ENCODE measurements around the gene TNNT2. TPM values are rescaled to one million over a fixed set of nuclear protein-coding genes. Genes with fewer than 3 reads are reported as not detected.

Gene TNNT2
- total and polyA plus RNA-seq, 2 donors (not counting 3 experiments of a cell fraction or from before 2014, with no cell fraction given): not detected

- Histone ChIP-seq H3K36me3 (ENCODE audit: control insufficient read depth in 2 of 2, extremely low read depth in 1 of 2, insufficient read depth in 2 of 2, low read length in 2 of 2) (no peaks in the 10 kb centered on the region), H3K4me1 (ENCODE audit: control insufficient read depth, extremely low read depth, insufficient read depth, low read length) (no peaks in the 10 kb centered on the region), H3K9me1 (replicated peaks; ENCODE audit: control insufficient read depth, extremely low read depth, insufficient read depth, low read length) (no peaks in the 10 kb centered on the region), H3K9me3 (replicated peaks; ENCODE audit: control insufficient read depth, insufficient read depth, low read length) (no peaks in the 10 kb centered on the region), H2AFZ (ENCODE audit: low read depth, low read length) (no peak overlapping the region), H3K27me3 (ENCODE audit: control insufficient read depth in 2 of 2, insufficient read depth in 2 of 2, low read length in 2 of 2) (peaks cover 7 to 10% of the 10 kb centered on the region in 2 experiments), H3K9ac (replicated peaks; ENCODE audit: extremely low read depth, insufficient read depth, low read length) (no peak overlapping the region), H4K20me1 (replicated peaks; ENCODE audit: control insufficient read depth, extremely low read depth, insufficient read depth, low read length) (no peaks in the 10 kb centered on the region), H3K27ac (ENCODE audit: insufficient read depth, low read depth, low read length) (no peak overlapping the region), H3K4me2 (ENCODE audit: insufficient read depth, low read length) (no peak overlapping the region), H3K4me3 (replicated peaks in 1 of 3; ENCODE audit: insufficient read depth in 1 of 3, low read depth in 1 of 3, low read length in 3 of 3) (no peak overlapping the region), H3K79me2 (ENCODE audit: control insufficient read depth, insufficient read depth, low read length) (no peaks in the 10 kb centered on the region)
- TF ChIP-seq GATA2 (IDR thresholded peaks at IDR 0.05; ENCODE audit: insufficient read depth, insufficient read length, low read depth, low read length) (no peak), EZH2 (IDR thresholded peaks at IDR 0.05; ENCODE audit: borderline replicate concordance, low read depth, low read length, severe bottlenecking) (no peak), MYC (IDR thresholded peaks at IDR 0.05; ENCODE audit: low read depth, low read length) (no peak), POLR2A (IDR thresholded peaks at IDR 0.05; ENCODE audit: low read depth, low read length) (no peak), POLR2AphosphoS5 (IDR thresholded peaks at IDR 0.05; ENCODE audit: insufficient read depth, low read depth, low read length) (no peak), CTCF (IDR thresholded peaks at IDR 0.05; ENCODE audit: extremely low read depth in 1 of 2, insufficient read depth in 1 of 2, low read depth in 1 of 2, low read length in 2 of 2) (no peak), JUN (IDR thresholded peaks at IDR 0.05; ENCODE audit: borderline replicate concordance, insufficient read depth, insufficient read length, low read depth) (no peak)
- intact Hi-C loops (cut with micrococcal nuclease) (no loop called here), dilution Hi-C loops (cut with MboI; ENCODE audit: extremely low pct_ligation_motif_present, low sequenced_read_pairs) (no loop called here)
- ChIA-PET CTCF (interaction anchor here (1.2 kb wide), 1 partner anchor 15 kb away, joined by 7 read pairs; no protein-coding TSS in a partner anchor), POLR2A (no interaction called here)
- FAIRE-seq: no peak
- no TSS peak for BruUV-seq (replicated peaks)
- no peak for DNase-seq (ENCODE audit: low read depth, low spot score)
Measured at GRCh38 chr1:201421041-201421440, 43.6 kb upstream of the TNNT2 start.

Measured in endothelial cell of umbilical vein (primary cell).